IMR-90 (cell line): ENCODE data around the gene OTUD4. TPM values are rescaled to one million over a fixed set of nuclear protein-coding genes. Genes with fewer than 3 reads are reported as not detected.

Experiments
- ATAC-seq: fragments of 200-7000 bp; cut with Tn5 transposase; 2 replicates; pipeline ENCODE4 v1.9.1; 2020; ENCODE audit warnings: low read depth, mild to moderate bottlenecking, moderate library complexity
- BruUV-seq: library from RNA; stranded (reverse); fragments of 400-500 nt; replicated peaks from 2 replicates; lab custom pipeline; 2021; lab: Mats Ljungman, UMichigan
- CTCF ChIA-PET: fragments of 300-600 bp; formaldehyde crosslinking; extraction: SDS; loops from one replicate; lab custom pipeline; 2021; ENCODE audit warnings: antibody characterized with exemption; lab: Yijun Ruan, JAX
- POLR2A ChIA-PET: fragments of 300-600 bp; sonication (Branson Sonifier 250); formaldehyde crosslinking; loops from one replicate; lab custom pipeline; 2022; ENCODE audit warnings: antibody characterized with exemption; ENCODE audit not compliant: unreplicated experiment; lab: Charles Lee
- DNase-seq: peaks from one replicate; pipeline ENCODE4 v3.0.0; 2013
- H2AFZ ChIP-seq: replicated peaks from 2 replicates; pipeline ENCODE3; 2013; ENCODE audit warnings: low read length, mild to moderate bottlenecking; ENCODE audit not compliant: poor library complexity
- H2AK5ac ChIP-seq: 2 replicates; pipeline ENCODE4 v1.6.1; 2013; ENCODE audit warnings: low read depth, low read length, inconsistent platforms
- H2AK9ac ChIP-seq: replicated peaks from 2 replicates; pipeline ENCODE3; 2013; ENCODE audit warnings: mild to moderate bottlenecking, low read depth, low read length, moderate library complexity; ENCODE audit not compliant: poor library complexity
- H2BK120ac ChIP-seq: 2 replicates; pipeline ENCODE4 v1.6.1; 2013; ENCODE audit warnings: low read depth, low read length, inconsistent platforms
- H2BK15ac ChIP-seq: 3 replicates; pipeline ENCODE4 v1.6.1; 2013; ENCODE audit warnings: low read depth, low read length, inconsistent platforms
- H2BK20ac ChIP-seq: 2 replicates; pipeline ENCODE4 v1.6.1; 2013; ENCODE audit warnings: low read depth, mild to moderate bottlenecking, inconsistent platforms, low read length, moderate library complexity
- H2BK5ac ChIP-seq: 2 replicates; pipeline ENCODE4 v1.6.1; 2013; ENCODE audit warnings: mild to moderate bottlenecking, low read depth, low read length, inconsistent platforms; ENCODE audit not compliant: poor library complexity, severe bottlenecking
- H3K14ac ChIP-seq: replicated peaks from 2 replicates; pipeline ENCODE4 v1.6.1; 2013; ENCODE audit warnings: low read depth, low read length, inconsistent platforms
- H3K18ac ChIP-seq: 2 replicates; pipeline ENCODE4 v1.6.1; 2013; ENCODE audit warnings: low read depth, low read length, control low read depth
- H3K23ac ChIP-seq: 2 replicates; pipeline ENCODE4 v1.6.1; 2013; ENCODE audit warnings: low read depth, low read length, inconsistent platforms
- H3K27ac ChIP-seq: 2 replicates; pipeline ENCODE4 v1.5.1; 2013; ENCODE audit warnings: mild to moderate bottlenecking, control low read depth, low read length; ENCODE audit not compliant: insufficient read depth
- H3K27me3 ChIP-seq: 2 replicates; pipeline ENCODE4 v1.6.1; 2013; ENCODE audit warnings: low read length; ENCODE audit not compliant: control insufficient read depth, insufficient read depth
- H3K36me3 ChIP-seq: 2 replicates; pipeline ENCODE4 v1.6.1; 2013; ENCODE audit warnings: low read length, mixed read lengths; ENCODE audit not compliant: control insufficient read depth, insufficient read depth
- H3K4ac ChIP-seq: 2 replicates; pipeline ENCODE4 v1.6.1; 2013; ENCODE audit warnings: low read depth, low read length, inconsistent platforms
- H3K4me1 ChIP-seq: 2 replicates; pipeline ENCODE4 v1.6.1; 2013; ENCODE audit warnings: low read length, mixed read lengths; ENCODE audit not compliant: control insufficient read depth, insufficient read depth
- H3K4me2 ChIP-seq: 2 replicates; pipeline ENCODE4 v1.6.1; 2013; ENCODE audit warnings: low read depth, mild to moderate bottlenecking, control low read depth, low read length, moderate library complexity
- H3K4me3 ChIP-seq: 2 replicates; pipeline ENCODE4 v1.5.1; 2013; ENCODE audit warnings: low read depth, mild to moderate bottlenecking, control low read depth, low read length, moderate library complexity; ENCODE audit not compliant: insufficient read depth
- H3K56ac ChIP-seq: 2 replicates; pipeline ENCODE4 v1.6.1; 2013; ENCODE audit warnings: low read length, inconsistent platforms; ENCODE audit not compliant: insufficient read depth; ENCODE audit errors: extremely low read depth
- H3K79me1 ChIP-seq, 2 experiments: 2 replicates each; pipeline ENCODE4 v1.6.1; 2013; ENCODE audit warnings: low read length in 2 of 2, inconsistent platforms in 1 of 2, low read depth in 1 of 2
- H3K9ac ChIP-seq: 2 replicates; pipeline ENCODE4 v1.6.1; 2013; ENCODE audit warnings: low read depth, low read length, control low read depth
- H3K9me1 ChIP-seq: 2 replicates; pipeline ENCODE4 v1.6.1; 2013; ENCODE audit warnings: low read length, inconsistent platforms; ENCODE audit not compliant: insufficient read depth
- H3K9me3 ChIP-seq: 2 replicates; pipeline ENCODE4 v1.6.1; 2013; ENCODE audit warnings: low read length; ENCODE audit not compliant: control insufficient read depth, insufficient read depth
- H4K20me1 ChIP-seq: 2 replicates; pipeline ENCODE4 v1.6.1; 2013; ENCODE audit warnings: low read length, inconsistent platforms; ENCODE audit not compliant: insufficient read depth
- H4K5ac ChIP-seq: 2 replicates; pipeline ENCODE4 v1.6.1; 2013; ENCODE audit warnings: mild to moderate bottlenecking, low read depth, low read length, control low read depth
- H4K8ac ChIP-seq, 2 experiments: 2 replicates each; pipeline ENCODE4 v1.6.1; 2013; ENCODE audit warnings: low read depth in 2 of 2, low read length in 2 of 2, control low read depth in 1 of 2, inconsistent platforms in 1 of 2
- H4K91ac ChIP-seq: 2 replicates; pipeline ENCODE4 v1.6.1; 2013; ENCODE audit warnings: low read depth, low read length, inconsistent platforms; ENCODE audit not compliant: insufficient read depth
- CTCF ChIP-seq: conservative IDR thresholded peaks from 2 replicates; pipeline ENCODE4 v1.5.1; 2012; ENCODE audit warnings: mild to moderate bottlenecking, low read depth, low read length, improper control_type of control experiment
- WGBS, 2 experiments: methylation state at CpG; one replicate each; pipeline versions ENCODE4 v1.1.5 to v1.1.7; 2013; ENCODE audit warnings: missing lambda C conversion rate in 2 of 2; ENCODE audit not compliant: insufficient read length in 1 of 2; ENCODE audit errors: extremely low coverage in 2 of 2; 5-methylcytosine and 5-hydroxymethylcytosine counted together
- dilution Hi-C: fragments of 300-500 bp; cut with HindIII; formaldehyde crosslinking; loops from one replicate; pipeline ENCODE4 v1.14.3; 2018; ENCODE audit warnings: low sequenced_read_pairs; ENCODE audit not compliant: unreplicated experiment
- in situ Hi-C: fragments of 300-500 bp; cut with MboI; formaldehyde crosslinking; loops from 3 replicates; pipeline ENCODE4 v1.14.3; 2019; ENCODE audit warnings: low sequenced_read_pairs, inconsistent platforms, mixed read lengths
- intact Hi-C: fragments of 100-400 bp; cut with micrococcal nuclease; formaldehyde crosslinking; loops from 2 replicates; pipeline ENCODE4 v1.10.0; 2022
- polyA plus RNA-seq, 3 experiments: library from polyadenylated mRNA; depleted of rRNA; stranded (reverse); fragments of >200 nt; gene quantifications; 2 replicates each; pipeline ENCODE4 v1.2.3, GENCODE V29; 2012; ENCODE audit warnings: low replicate concordance in 1 of 3
- total RNA-seq: library from RNA; depleted of rRNA; stranded (reverse); fragments of >200 nt; gene quantifications from 2 replicates; pipeline ENCODE4 v1.2.3, GENCODE V29; 2012

OTUD4 gene
- total and polyA plus RNA-seq, 2 of the 4 experiments (the other 2 are of a cell fraction), result 11.0 to 12.4 TPM

DNA sequence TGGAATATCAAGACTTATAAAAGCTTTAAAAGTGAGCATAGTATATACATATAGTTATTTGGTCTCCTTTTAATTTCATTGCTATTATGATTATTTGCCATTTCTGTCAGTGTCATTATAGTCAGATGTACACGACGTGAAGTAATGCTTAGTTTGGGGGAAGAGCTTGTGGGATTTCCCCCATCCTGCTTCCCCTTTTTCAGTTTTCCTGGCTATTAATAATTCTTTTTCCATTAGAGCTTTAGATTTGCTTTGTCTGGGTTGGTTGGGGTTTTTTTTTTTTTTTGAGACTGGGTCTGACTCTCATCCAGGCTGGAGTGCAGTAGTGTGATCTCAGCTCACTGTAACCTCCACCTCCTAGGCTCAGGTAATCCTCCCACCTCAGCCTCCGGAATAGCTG is 76.9 kb downstream of the OTUD4 start:
- no peak overlapping the region for H3K9ac ChIP-seq
- H3K4ac ChIP-seq, result no peak overlapping the region
- BruUV-seq, result no TSS peak
- no peak for TF ChIP-seq CTCF
- dilution Hi-C loops, result no loop called here
- no peaks in the 10 kb centered on the region for H3K27me3 ChIP-seq
- no peak overlapping the region for H3K23ac ChIP-seq
- no peaks in the 10 kb centered on the region for H3K4me1 ChIP-seq
- no peak overlapping the region for H3K18ac ChIP-seq
- no CpG with 5 or more reads among the region's 3 CpGs for WGBS, 2 experiments
- DNase-seq (no peak), ATAC-seq (no peak)
- H3K4me2 ChIP-seq, result no peak overlapping the region
- H2AFZ ChIP-seq, result no peak overlapping the region
- H3K9me3 ChIP-seq, result no peaks in the 10 kb centered on the region
- no peak overlapping the region for H2BK20ac ChIP-seq
- H2BK120ac ChIP-seq, result no peak overlapping the region
- no peak overlapping the region for H2BK15ac ChIP-seq
- ChIA-PET POLR2A (no interaction called here), CTCF (interaction anchor here (0.9 kb wide), 1 partner anchor 18 kb away, joined by 3 read pairs; no protein-coding TSS in a partner anchor)
- H4K91ac ChIP-seq, result no peak overlapping the region
- no peak overlapping the region for H4K8ac ChIP-seq
- H3K9me1 ChIP-seq, result no peaks in the 10 kb centered on the region; the same call in 1 of the 2 replicates
- in situ Hi-C loops, result loop anchor here (25.0 kb wide), 1 partner anchor 1566 kb away; no protein-coding TSS in a partner anchor
- no peak overlapping the region for H3K14ac ChIP-seq
- H2AK9ac ChIP-seq, result no peak overlapping the region
- H2BK5ac ChIP-seq, result no peak overlapping the region
- H3K79me1 ChIP-seq, result peaks cover 10 to 12% of the 10 kb centered on the region in 2 experiments
- no peak overlapping the region for H2AK5ac ChIP-seq
- H3K27ac ChIP-seq, result no peak overlapping the region
- no peak overlapping the region for H4K5ac ChIP-seq
- peaks cover 6% of the 10 kb centered on the region; the same call in 1 of the 2 replicates for H4K20me1 ChIP-seq
- intact Hi-C loops, result no loop called here
- H3K56ac ChIP-seq, result no peak overlapping the region
- H3K4me3 ChIP-seq, result no peak overlapping the region
- peaks cover 11% of the 10 kb centered on the region for H3K36me3 ChIP-seq
